D341Med (cell line): ENCODE measurements around the gene HBA2.
"Not testable (repeated sequence)": the region's sequence is repeated elsewhere in the genome, so short reads cannot be mapped to it uniquely, and the experiment has no call there.

Source experiments
- DNase-seq: peaks from one replicate; pipeline ENCODE4 v3.0.0; 2012; ENCODE audit warnings: low spot score

HBA2 gene

GRCh38 chr16:155031-155398, 17.7 kb upstream of the HBA2 start:
- DNase-seq, result no peak

GRCh38 chr16:159136-159849, 13.4 kb upstream of the HBA2 start:
- no peak for DNase-seq

- DNase-seq, result not testable (repeated sequence)
These were observed 12.4 kb upstream of the HBA2 start for GRCh38 chr16:160242-160641.

GRCh38 chr16:160691-161190, 11.9 kb upstream of the HBA2 start:
- DNase-seq, result no peak

GRCh38 chr16:162271-162991, 10.2 kb upstream of the HBA2 start:
- DNase-seq, result no peak

GRCh38 chr16:163139-163538, 9.5 kb upstream of the HBA2 start:
- DNase-seq, result not testable (repeated sequence)

- DNase-seq, result not testable (repeated sequence)
These were observed 9.0 kb upstream of the HBA2 start for GRCh38 chr16:163696-164095.

GRCh38 chr16:164134-164823, 8.4 kb upstream of the HBA2 start:
- DNase-seq, result not testable (repeated sequence)

- DNase-seq, result peak; percentile 88
These were observed 7.7 kb upstream of the HBA2 start for GRCh38 chr16:164827-165538.

GRCh38 chr16:165539-166374, 6.9 kb upstream of the HBA2 start, which contains the start of gene HBM:
Gene HBM (plus strand): TSS chr16:165978. CDS start chr16:165998, 20 bp downstream.
- DNase-seq, result no peak

GRCh38 chr16:166375-167121, 6.1 kb upstream of the HBA2 start:
- no peak for DNase-seq

- DNase-seq, result no peak
These were observed 5.5 kb upstream of the HBA2 start for GRCh38 chr16:167122-167690.

GRCh38 chr16:168424-168823, 4.3 kb upstream of the HBA2 start:
- DNase-seq, result peak; percentile 50

GRCh38 chr16:169014-169413, 3.7 kb upstream of the HBA2 start:
- DNase-seq, result no peak

GRCh38 chr16:170088-170507, 2.6 kb upstream of the HBA2 start:
- not testable (repeated sequence) for DNase-seq

GRCh38 chr16:170788-171187, 1.9 kb upstream of the HBA2 start:
- DNase-seq, result no peak

GRCh38 chr16:173211-173854, 657 bp downstream of the HBA2 start:
- DNase-seq, result not testable (repeated sequence)

GRCh38 chr16:173928-174769, 1.5 kb downstream of the HBA2 start:
- DNase-seq, result not testable (repeated sequence)
